ENCODE results near the gene PPP1R2. TPM values are rescaled to one million over a fixed set of nuclear protein-coding genes. Genes with fewer than 3 reads are reported as not detected.

The PPP1R2 gene
- total RNA-seq, 1 experiment from 2014 or later, result 38.3 TPM

DNA sequence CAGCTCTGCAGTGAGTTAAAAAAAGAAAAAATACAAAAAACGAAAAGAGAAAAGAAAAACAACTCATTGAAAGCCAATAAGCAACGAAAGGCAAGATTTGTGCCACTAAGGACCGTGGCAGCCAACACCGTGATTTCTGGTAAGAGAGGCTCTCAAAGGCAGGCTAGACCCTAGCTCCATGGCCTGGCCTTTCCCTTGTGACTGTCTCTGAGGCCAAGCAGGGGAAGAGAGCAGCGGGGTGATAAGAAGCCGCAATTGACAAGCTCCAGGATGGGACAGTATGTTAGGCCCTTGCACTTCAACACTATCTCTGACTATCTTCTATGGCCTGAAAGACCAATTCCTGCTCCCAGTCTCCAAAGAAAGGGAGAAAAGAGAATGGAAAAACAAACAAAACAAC, 28.2 kb upstream of the PPP1R2 start:
- Mint-ChIP-seq H3K4me1 (peaks cover 12 to 13% of the 10 kb centered on the region in 2 experiments), H3K9me3 (peaks cover 4 to 5% of the 10 kb centered on the region in 2 experiments; a peak in 1 of 5 replicates), H3K27me3 (ENCODE audit: low read depth) (peaks cover 9% of the 10 kb centered on the region), H3K27ac (no peak overlapping the region; a peak in 1 of 7 replicates), H3K4me3 (no peak overlapping the region), H3K36me3 (ENCODE audit: insufficient read depth in 1 of 3, low read depth in 3 of 3) (0 out of 7 replicates have a peak, but pooled peaks cover 0 to 2% (median 0%) of the 10 kb centered on the region in 3 experiments)
- Histone ChIP-seq H4K5ac (ENCODE audit: insufficient read length, low read depth, low read length) (no peak overlapping the region), H3K4ac (ENCODE audit: low read depth, low read length) (no peak overlapping the region), H2BK120ac (ENCODE audit: low read depth, low read length, poor library complexity, severe bottlenecking) (no peak overlapping the region), H2AFZ (ENCODE audit: low read length) (no peak overlapping the region), H3K27ac (ENCODE audit: insufficient read length, low read depth, low read length) (no peak overlapping the region), H4K91ac (ENCODE audit: insufficient read length, low read depth, low read length) (no peak overlapping the region), H2BK20ac (ENCODE audit: low read depth, low read length, poor library complexity, severe bottlenecking) (no peak overlapping the region), H4K8ac (replicated peaks; ENCODE audit: insufficient read length, low read depth, low read length) (no peak overlapping the region), H2AK5ac (ENCODE audit: insufficient read length, low read length) (no peak overlapping the region), H3K4me1 (ENCODE audit: insufficient read depth, low read length) (no peaks in the 10 kb centered on the region; the same call in 1 of the 2 replicates), H3T11ph (ENCODE audit: low read length) (no peak overlapping the region), H3K9ac (ENCODE audit: extremely low read depth, insufficient read length, low read length) (no peak overlapping the region), H2BK5ac (ENCODE audit: insufficient read length, low read length) (no peak overlapping the region), H3K56ac (ENCODE audit: insufficient read length, low read depth, low read length) (no peak overlapping the region), H3K18ac (ENCODE audit: insufficient read length, low read depth, low read length) (no peak overlapping the region), H3K4me2 (ENCODE audit: insufficient read depth, insufficient read length, low read length) (no peak overlapping the region), H3K27me3 (ENCODE audit: insufficient read depth, low read length) (no peaks in the 10 kb centered on the region), H2BK12ac (ENCODE audit: insufficient read length, low read depth, low read length) (no peak overlapping the region), H4K20me1 (ENCODE audit: control insufficient read depth, insufficient read depth, insufficient read length) (no peaks in the 10 kb centered on the region), H3K79me2 (ENCODE audit: insufficient read depth, low read length) (no peaks in the 10 kb centered on the region), H2BK15ac (ENCODE audit: low read depth, low read length) (no peak overlapping the region), H3K23me2 (ENCODE audit: insufficient read length, low read depth, low read length, poor library complexity, severe bottlenecking) (peaks cover 2% of the 10 kb centered on the region), H3K9me3 (ENCODE audit: control insufficient read depth, low read depth, low read length) (no peaks in the 10 kb centered on the region), H3K79me1 (ENCODE audit: insufficient read depth, low read depth, low read length, poor library complexity, severe bottlenecking) (no peaks in the 10 kb centered on the region), H3K14ac (ENCODE audit: insufficient read depth, low read length) (no peak overlapping the region), H3K23ac (ENCODE audit: insufficient read length, low read depth, low read length) (no peak overlapping the region)
- WGBS (ENCODE audit: extremely low coverage, insufficient read length, low lambda C conversion rate), result no CpG with 5 or more reads among the region's 6 CpGs
- no peak for TF ChIP-seq CTCF (conservative IDR thresholded peaks at IDR 0.05)
- DNase-seq, result no peak
